Measurements from ENCODE around the gene RC3H2. TPM values are rescaled to one million over a fixed set of nuclear protein-coding genes. Genes with fewer than 3 reads are reported as not detected.
"Not testable (repeated sequence)": the region's sequence is repeated elsewhere in the genome, so short reads cannot be mapped to it uniquely, and the experiment has no call there.

RC3H2 gene
- total RNA-seq, 1 donor: 90.0 TPM

GRCh38 chr9:122838441-122838840, 66.7 kb downstream of the RC3H2 start:
- H3K4me3 ChIP-seq (ENCODE audit: low read length); H3K27me3 ChIP-seq (ENCODE audit: insufficient read depth, low read length); H3K9me3 ChIP-seq (ENCODE audit: low read depth, low read length); H3K4me1 ChIP-seq (ENCODE audit: insufficient read depth, low read length): not testable (repeated sequence)

GRCh38 chr9:122837266-122837850, 67.8 kb downstream of the RC3H2 start:
- Histone ChIP-seq H3K4me3 (ENCODE audit: low read length) (no peak overlapping the region), H3K4me1 (ENCODE audit: insufficient read depth, low read length) (peaks cover 7% of the 10 kb centered on the region), H3K27me3 (ENCODE audit: insufficient read depth, low read length) (no peaks in the 10 kb centered on the region), H3K9me3 (ENCODE audit: low read depth, low read length) (no peaks in the 10 kb centered on the region)

- no peaks in the 10 kb centered on the region for H3K9me3 ChIP-seq (ENCODE audit: low read depth, low read length)
- H3K4me3 ChIP-seq (ENCODE audit: low read length): no peak overlapping the region
- no peaks in the 10 kb centered on the region for H3K27me3 ChIP-seq (ENCODE audit: insufficient read depth, low read length)
- H3K4me1 ChIP-seq (ENCODE audit: insufficient read depth, low read length): peaks cover 7% of the 10 kb centered on the region
Measured at GRCh38 chr9:122835313-122835731, 69.8 kb downstream of the RC3H2 start.

- no peak overlapping the region for H3K4me3 ChIP-seq (ENCODE audit: low read length)
- peaks cover 19% of the 10 kb centered on the region for H3K4me1 ChIP-seq (ENCODE audit: insufficient read depth, low read length)
- H3K27me3 ChIP-seq (ENCODE audit: insufficient read depth, low read length): no peaks in the 10 kb centered on the region
- no peaks in the 10 kb centered on the region for H3K9me3 ChIP-seq (ENCODE audit: low read depth, low read length)
Measured at GRCh38 chr9:122832194-122832593, 73.0 kb downstream of the RC3H2 start.

GRCh38 chr9:122828965-122829284, 76.2 kb downstream of the RC3H2 start:
- H3K9me3 ChIP-seq (ENCODE audit: low read depth, low read length); H3K27me3 ChIP-seq (ENCODE audit: insufficient read depth, low read length): not testable (repeated sequence)
- Histone ChIP-seq H3K4me3 (ENCODE audit: low read length) (peak overlapping the region; percentile 99), H3K4me1 (ENCODE audit: insufficient read depth, low read length) (peaks cover 26% of the 10 kb centered on the region)

GRCh38 chr9:122827761-122828093, 77.4 kb downstream of the RC3H2 start:
- no peaks in the 10 kb centered on the region for H3K9me3 ChIP-seq (ENCODE audit: low read depth, low read length)
- no peaks in the 10 kb centered on the region for H3K27me3 ChIP-seq (ENCODE audit: insufficient read depth, low read length)
- peaks cover 26% of the 10 kb centered on the region for H3K4me1 ChIP-seq (ENCODE audit: insufficient read depth, low read length)
- peak overlapping the region; percentile 99 for H3K4me3 ChIP-seq (ENCODE audit: low read length)

GRCh38 chr9:122822938-122823337, 82.2 kb downstream of the RC3H2 start:
- peaks cover 37% of the 10 kb centered on the region for H3K4me1 ChIP-seq (ENCODE audit: insufficient read depth, low read length)
- no peaks in the 10 kb centered on the region for H3K9me3 ChIP-seq (ENCODE audit: low read depth, low read length)
- no peak overlapping the region for H3K4me3 ChIP-seq (ENCODE audit: low read length)
- no peaks in the 10 kb centered on the region for H3K27me3 ChIP-seq (ENCODE audit: insufficient read depth, low read length)

GRCh38 chr9:122822056-122822455, 83.1 kb downstream of the RC3H2 start:
- H3K4me3 ChIP-seq (ENCODE audit: low read length): no peak overlapping the region
- no peaks in the 10 kb centered on the region for H3K27me3 ChIP-seq (ENCODE audit: insufficient read depth, low read length)
- peaks cover 28% of the 10 kb centered on the region for H3K4me1 ChIP-seq (ENCODE audit: insufficient read depth, low read length)
- H3K9me3 ChIP-seq (ENCODE audit: low read depth, low read length): no peaks in the 10 kb centered on the region

GRCh38 chr9:122821278-122821943, 83.7 kb downstream of the RC3H2 start:
- Histone ChIP-seq H3K4me3 (ENCODE audit: low read length) (no peak overlapping the region), H3K4me1 (ENCODE audit: insufficient read depth, low read length) (peaks cover 27% of the 10 kb centered on the region), H3K9me3 (ENCODE audit: low read depth, low read length) (no peaks in the 10 kb centered on the region), H3K27me3 (ENCODE audit: insufficient read depth, low read length) (no peaks in the 10 kb centered on the region)

- Histone ChIP-seq H3K4me1 (ENCODE audit: insufficient read depth, low read length) (peaks cover 30% of the 10 kb centered on the region), H3K9me3 (ENCODE audit: low read depth, low read length) (no peaks in the 10 kb centered on the region), H3K4me3 (ENCODE audit: low read length) (no peak overlapping the region), H3K27me3 (ENCODE audit: insufficient read depth, low read length) (no peaks in the 10 kb centered on the region)
Measured at GRCh38 chr9:122820490-122820845, 84.7 kb downstream of the RC3H2 start.

- Histone ChIP-seq H3K27me3 (ENCODE audit: insufficient read depth, low read length) (no peaks in the 10 kb centered on the region), H3K4me3 (ENCODE audit: low read length) (no peak overlapping the region), H3K4me1 (ENCODE audit: insufficient read depth, low read length) (peaks cover 31% of the 10 kb centered on the region), H3K9me3 (ENCODE audit: low read depth, low read length) (no peaks in the 10 kb centered on the region)
Measured at GRCh38 chr9:122819791-122820489, 85.2 kb downstream of the RC3H2 start.

GRCh38 chr9:122819326-122819725, 85.8 kb downstream of the RC3H2 start:
- no peaks in the 10 kb centered on the region for H3K27me3 ChIP-seq (ENCODE audit: insufficient read depth, low read length)
- H3K9me3 ChIP-seq (ENCODE audit: low read depth, low read length): no peaks in the 10 kb centered on the region
- H3K4me1 ChIP-seq (ENCODE audit: insufficient read depth, low read length): peaks cover 36% of the 10 kb centered on the region
- no peak overlapping the region for H3K4me3 ChIP-seq (ENCODE audit: low read length)

GRCh38 chr9:122816163-122816867, 88.8 kb downstream of the RC3H2 start:
- Histone ChIP-seq H3K4me1 (ENCODE audit: insufficient read depth, low read length) (peaks cover 29% of the 10 kb centered on the region), H3K27me3 (ENCODE audit: insufficient read depth, low read length) (no peaks in the 10 kb centered on the region), H3K9me3 (ENCODE audit: low read depth, low read length) (no peaks in the 10 kb centered on the region), H3K4me3 (ENCODE audit: low read length) (no peak overlapping the region)

- peaks cover 22% of the 10 kb centered on the region for H3K4me1 ChIP-seq (ENCODE audit: insufficient read depth, low read length)
- H3K9me3 ChIP-seq (ENCODE audit: low read depth, low read length): no peaks in the 10 kb centered on the region
- H3K4me3 ChIP-seq (ENCODE audit: low read length): no peak overlapping the region
- H3K27me3 ChIP-seq (ENCODE audit: insufficient read depth, low read length): no peaks in the 10 kb centered on the region
Measured at GRCh38 chr9:122815544-122815943, 89.6 kb downstream of the RC3H2 start.

- Histone ChIP-seq H3K9me3 (ENCODE audit: low read depth, low read length) (no peaks in the 10 kb centered on the region), H3K4me3 (ENCODE audit: low read length) (no peak overlapping the region), H3K4me1 (ENCODE audit: insufficient read depth, low read length) (peaks cover 22% of the 10 kb centered on the region), H3K27me3 (ENCODE audit: insufficient read depth, low read length) (no peaks in the 10 kb centered on the region)
Measured at GRCh38 chr9:122814545-122814944, 90.6 kb downstream of the RC3H2 start.

Measured in mononuclear cell (primary cell).